BJ (cell line): ENCODE results near the gene MNS1. TPM values are rescaled to one million over a fixed set of nuclear protein-coding genes. Genes with fewer than 3 reads are reported as not detected.

ENCODE experiments used
- CTCF ChIA-PET: fragments of 350-600 bp; formaldehyde crosslinking; extraction: SDS; loops from one replicate; lab custom pipeline; 2021; ENCODE audit warnings: antibody characterized with exemption, inconsistent platforms; lab: Yijun Ruan, JAX
- POLR2A ChIA-PET: fragments of 300-600 bp; sonication (Branson Sonifier 250); formaldehyde crosslinking; extraction: SDS; loops from one replicate; lab custom pipeline; 2021; ENCODE audit warnings: antibody characterized with exemption; lab: Charles Lee
- DNase-seq: peaks from one replicate; pipeline ENCODE4 v3.0.0-alpha.2; 2011; ENCODE audit warnings: low read depth
- H3K27me3 ChIP-seq: 2 replicates; pipeline ENCODE4 v1.6.0; 2011; ENCODE audit warnings: low read length; ENCODE audit not compliant: control insufficient read depth, insufficient read depth
- H3K36me3 ChIP-seq: 2 replicates; pipeline ENCODE4 v1.5.1; 2011; ENCODE audit warnings: low read length; ENCODE audit not compliant: control insufficient read depth, insufficient read depth
- H3K4me3 ChIP-seq: 2 replicates; pipeline ENCODE4 v1.5.1; 2011; ENCODE audit warnings: low read depth, mild to moderate bottlenecking, control low read depth, low read length
- CTCF ChIP-seq: IDR thresholded peaks from 2 replicates; pipeline ENCODE4 v1.5.1; 2011; ENCODE audit warnings: low read depth, mild to moderate bottlenecking, control low read depth, inconsistent platforms, low read length, moderate library complexity; ENCODE audit not compliant: insufficient read depth
- polyA plus RNA-seq: library from polyadenylated mRNA; depleted of rRNA; stranded (reverse); fragments of >200 nt; gene quantifications from 2 replicates; pipeline ENCODE4 v1.2.3, GENCODE V29; 2011

Gene MNS1
- polyA plus RNA-seq, 1 experiment, result 0.32 TPM

GRCh38 chr15:56459096-56459495 lies 5.8 kb downstream of the MNS1 start:
- ChIA-PET POLR2A (no interaction called here), CTCF (interaction anchor here (0.5 kb wide), 1 partner anchor 15 kb away, joined by 3 read pairs; no protein-coding TSS in a partner anchor)

GRCh38 chr15:56456229-56456628 lies 8.7 kb downstream of the MNS1 start:
- Histone ChIP-seq H3K4me3 (no peak overlapping the region), H3K36me3 (no peaks in the 10 kb centered on the region), H3K27me3 (no peaks in the 10 kb centered on the region)
- no peak for TF ChIP-seq CTCF
- ChIA-PET CTCF (no interaction called here), POLR2A (no interaction called here)
- DNase-seq, result no peak

More at GRCh38 chr15:56459096-56459495, 5.8 kb downstream of the MNS1 start:
- no peak for TF ChIP-seq CTCF
- no peak for DNase-seq
- no peaks in the 10 kb centered on the region for H3K36me3 ChIP-seq
- H3K27me3 ChIP-seq, result no peaks in the 10 kb centered on the region
- H3K4me3 ChIP-seq, result no peak overlapping the region

GRCh38 chr15:56454836-56455235 lies 10.1 kb downstream of the MNS1 start:
- CTCF ChIA-PET, result interaction anchor here (1.1 kb wide), 1 partner anchor 16 kb away, joined by 3 read pairs; no protein-coding TSS in a partner anchor

GRCh38 chr15:56445746-56446145 lies 19.2 kb downstream of the MNS1 start:
- no peaks in the 10 kb centered on the region for H3K36me3 ChIP-seq
- H3K27me3 ChIP-seq, result no peaks in the 10 kb centered on the region
- ChIA-PET CTCF (no interaction called here), POLR2A (no interaction called here)
- H3K4me3 ChIP-seq, result no peak overlapping the region
- DNase-seq, result no peak
- no peak for TF ChIP-seq CTCF

More at GRCh38 chr15:56454836-56455235, 10.1 kb downstream of the MNS1 start:
- DNase-seq, result no peak
- no peak for TF ChIP-seq CTCF
- Histone ChIP-seq H3K36me3 (no peaks in the 10 kb centered on the region), H3K27me3 (no peaks in the 10 kb centered on the region), H3K4me3 (no peak overlapping the region)
- POLR2A ChIA-PET, result no interaction called here

GRCh38 chr15:56442354-56442753 lies 22.6 kb downstream of the MNS1 start:
- POLR2A ChIA-PET, result no interaction called here
- H3K4me3 ChIP-seq, result no peak overlapping the region
- no peaks in the 10 kb centered on the region for H3K27me3 ChIP-seq
- no peak for TF ChIP-seq CTCF
- DNase-seq, result no peak
- H3K36me3 ChIP-seq, result no peaks in the 10 kb centered on the region
- CTCF ChIA-PET, result interaction anchor here (1.4 kb wide), 1 partner anchor 198 kb away, joined by 4 read pairs; no protein-coding TSS in a partner anchor
